SKM-1 treated with dmso at 0.1 percent for 144 hours (cell line): ENCODE data around the gene NDUFS3.

Experiments used
- DNase-seq: peaks from one replicate; lab custom pipeline; 2025; ENCODE audit not compliant: unreplicated experiment; lab: John Stamatoyannopoulos, UW

NDUFS3 gene

DNA sequence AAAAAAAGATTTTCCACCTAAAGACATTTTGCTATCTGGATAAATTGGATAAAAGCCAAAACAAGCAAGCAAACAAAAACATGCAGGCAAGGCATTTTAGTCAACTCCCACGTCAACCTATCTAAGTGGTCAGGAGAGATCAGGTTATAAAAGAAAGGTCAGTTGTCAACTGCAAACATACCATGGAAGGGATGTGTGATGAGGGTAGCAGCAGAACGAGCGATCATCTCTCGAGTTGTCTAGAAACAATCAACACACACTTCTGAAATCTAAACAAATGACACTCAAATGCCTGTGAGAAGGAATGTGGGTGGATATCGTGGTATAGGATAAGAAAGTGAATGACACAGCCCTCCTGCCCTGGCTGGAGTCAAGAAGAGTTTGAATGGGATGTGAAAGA is 52.6 kb downstream of the NDUFS3 start:
- DNase-seq, result no peak
